Neural cell (in vitro differentiated cells): ENCODE results near the gene AHCYL1.

ENCODE experiments used
- EP300 ChIP-seq: fragments of 450-650 bp; conservative IDR thresholded peaks from 2 replicates; pipeline ENCODE4 v1.6.1; 2014; ENCODE audit warnings: antibody characterized with exemption, mild to moderate bottlenecking, moderate library complexity; ENCODE audit not compliant: poor library complexity, severe bottlenecking
- EZH2 ChIP-seq: fragments of 200-600, 300-800 bp; shearing (Covaris generic), sonication (generic); IDR thresholded peaks from 2 replicates; pipeline ENCODE4 v1.6.1; 2014; ENCODE audit warnings: antibody characterized with exemption, low read length, borderline replicate concordance, mild to moderate bottlenecking; ENCODE audit not compliant: insufficient read depth, poor library complexity, severe bottlenecking
- MXI1 ChIP-seq: fragments of 450-650 bp; conservative IDR thresholded peaks from 2 replicates; pipeline ENCODE4 v1.6.1; 2014; ENCODE audit warnings: antibody characterized with exemption, mild to moderate bottlenecking; ENCODE audit not compliant: poor library complexity, severe bottlenecking
- RAD21 ChIP-seq: fragments of 450-650 bp; conservative IDR thresholded peaks from 2 replicates; pipeline ENCODE4 v1.6.1; 2014; ENCODE audit warnings: antibody characterized with exemption, mild to moderate bottlenecking, moderate library complexity
- SMC3 ChIP-seq: fragments of 450-650 bp; conservative IDR thresholded peaks from 2 replicates; pipeline ENCODE4 v1.6.1; 2014; ENCODE audit warnings: antibody characterized with exemption, mild to moderate bottlenecking, moderate library complexity; ENCODE audit not compliant: poor library complexity
- TAF1 ChIP-seq: IDR thresholded peaks from 2 replicates; pipeline ENCODE4 v1.6.1; 2012; ENCODE audit warnings: low read depth
- TF ChIP-seq, protein P1 (sequence below): fragments of 450-650 bp; IDR thresholded peaks from 2 replicates; pipeline ENCODE4 v1.5.1; 2014; ENCODE audit warnings: antibody characterized with exemption, mild to moderate bottlenecking, moderate library complexity; ENCODE audit not compliant: poor library complexity, severe bottlenecking
- TF ChIP-seq, protein P2 (sequence below): IDR thresholded peaks from 2 replicates; pipeline ENCODE4 v1.6.1; 2012; ENCODE audit warnings: borderline replicate concordance

DNA sequence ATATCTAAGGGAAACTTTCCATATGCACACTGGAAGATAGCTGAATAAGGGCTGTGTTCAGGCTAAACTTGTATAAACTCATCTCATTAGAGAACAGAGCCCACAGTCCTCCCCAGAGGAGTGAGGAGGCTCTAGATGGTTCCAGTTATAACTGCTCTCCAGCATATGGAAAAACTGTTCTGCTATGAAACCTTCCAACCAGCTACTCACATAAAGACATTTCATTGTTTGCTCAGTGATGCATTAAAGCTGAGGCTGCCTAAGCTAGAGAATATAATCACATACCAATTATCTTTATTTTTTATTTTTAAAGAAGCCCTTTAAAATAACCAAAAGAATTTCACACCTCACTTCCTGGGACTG is 13.3 kb downstream of the AHCYL1 start:
- TF ChIP-seq, protein P1, sequence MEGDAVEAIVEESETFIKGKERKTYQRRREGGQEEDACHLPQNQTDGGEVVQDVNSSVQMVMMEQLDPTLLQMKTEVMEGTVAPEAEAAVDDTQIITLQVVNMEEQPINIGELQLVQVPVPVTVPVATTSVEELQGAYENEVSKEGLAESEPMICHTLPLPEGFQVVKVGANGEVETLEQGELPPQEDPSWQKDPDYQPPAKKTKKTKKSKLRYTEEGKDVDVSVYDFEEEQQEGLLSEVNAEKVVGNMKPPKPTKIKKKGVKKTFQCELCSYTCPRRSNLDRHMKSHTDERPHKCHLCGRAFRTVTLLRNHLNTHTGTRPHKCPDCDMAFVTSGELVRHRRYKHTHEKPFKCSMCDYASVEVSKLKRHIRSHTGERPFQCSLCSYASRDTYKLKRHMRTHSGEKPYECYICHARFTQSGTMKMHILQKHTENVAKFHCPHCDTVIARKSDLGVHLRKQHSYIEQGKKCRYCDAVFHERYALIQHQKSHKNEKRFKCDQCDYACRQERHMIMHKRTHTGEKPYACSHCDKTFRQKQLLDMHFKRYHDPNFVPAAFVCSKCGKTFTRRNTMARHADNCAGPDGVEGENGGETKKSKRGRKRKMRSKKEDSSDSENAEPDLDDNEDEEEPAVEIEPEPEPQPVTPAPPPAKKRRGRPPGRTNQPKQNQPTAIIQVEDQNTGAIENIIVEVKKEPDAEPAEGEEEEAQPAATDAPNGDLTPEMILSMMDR: no peak
- TF ChIP-seq TAF1 (no peak), EP300 (no peak), MXI1 (no peak), EZH2 (no peak), RAD21 (no peak), SMC3 (no peak)
- TF ChIP-seq, protein P2, sequence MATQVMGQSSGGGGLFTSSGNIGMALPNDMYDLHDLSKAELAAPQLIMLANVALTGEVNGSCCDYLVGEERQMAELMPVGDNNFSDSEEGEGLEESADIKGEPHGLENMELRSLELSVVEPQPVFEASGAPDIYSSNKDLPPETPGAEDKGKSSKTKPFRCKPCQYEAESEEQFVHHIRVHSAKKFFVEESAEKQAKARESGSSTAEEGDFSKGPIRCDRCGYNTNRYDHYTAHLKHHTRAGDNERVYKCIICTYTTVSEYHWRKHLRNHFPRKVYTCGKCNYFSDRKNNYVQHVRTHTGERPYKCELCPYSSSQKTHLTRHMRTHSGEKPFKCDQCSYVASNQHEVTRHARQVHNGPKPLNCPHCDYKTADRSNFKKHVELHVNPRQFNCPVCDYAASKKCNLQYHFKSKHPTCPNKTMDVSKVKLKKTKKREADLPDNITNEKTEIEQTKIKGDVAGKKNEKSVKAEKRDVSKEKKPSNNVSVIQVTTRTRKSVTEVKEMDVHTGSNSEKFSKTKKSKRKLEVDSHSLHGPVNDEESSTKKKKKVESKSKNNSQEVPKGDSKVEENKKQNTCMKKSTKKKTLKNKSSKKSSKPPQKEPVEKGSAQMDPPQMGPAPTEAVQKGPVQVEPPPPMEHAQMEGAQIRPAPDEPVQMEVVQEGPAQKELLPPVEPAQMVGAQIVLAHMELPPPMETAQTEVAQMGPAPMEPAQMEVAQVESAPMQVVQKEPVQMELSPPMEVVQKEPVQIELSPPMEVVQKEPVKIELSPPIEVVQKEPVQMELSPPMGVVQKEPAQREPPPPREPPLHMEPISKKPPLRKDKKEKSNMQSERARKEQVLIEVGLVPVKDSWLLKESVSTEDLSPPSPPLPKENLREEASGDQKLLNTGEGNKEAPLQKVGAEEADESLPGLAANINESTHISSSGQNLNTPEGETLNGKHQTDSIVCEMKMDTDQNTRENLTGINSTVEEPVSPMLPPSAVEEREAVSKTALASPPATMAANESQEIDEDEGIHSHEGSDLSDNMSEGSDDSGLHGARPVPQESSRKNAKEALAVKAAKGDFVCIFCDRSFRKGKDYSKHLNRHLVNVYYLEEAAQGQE: no peak
